Endothelial cell of umbilical vein (primary cell): ENCODE data around the gene CDC42SE1. TPM values are rescaled to one million over a fixed set of nuclear protein-coding genes. Genes with fewer than 3 reads are reported as not detected.

Experiments
- BruUV-seq: library from RNA; stranded (reverse); fragments of 400-500 nt; replicated peaks from 2 replicates; lab custom pipeline; 2021; lab: Mats Ljungman, UMichigan
- CTCF ChIA-PET: fragments of 300-600, 350-600 bp; sonication (Branson Sonifier 250); formaldehyde crosslinking; loops from one replicate; lab custom pipeline; 2021; ENCODE audit warnings: antibody characterized with exemption, inconsistent platforms; lab: Charles Lee
- POLR2A ChIA-PET: fragments of 300-600, 350-600 bp; sonication (Branson Sonifier 250); formaldehyde crosslinking; loops from one replicate; lab custom pipeline; 2021; ENCODE audit warnings: antibody characterized with exemption, inconsistent platforms; lab: Charles Lee
- DNase-seq: peaks from one replicate; pipeline ENCODE4 v3.0.0-alpha.2; 2011; ENCODE audit warnings: low read depth, low spot score
- FAIRE-seq: peaks from 2 replicates; lab custom pipeline; 2011; peaks lifted over from hg19 to GRCh38; lab: Jason Lieb, UNC
- H2AFZ ChIP-seq: 2 replicates; pipeline ENCODE4 v1.6.0; 2012; ENCODE audit warnings: low read depth, low read length, control low read depth, inconsistent platforms
- H3K27ac ChIP-seq: 2 replicates; pipeline ENCODE4 v1.5.1; 2011; ENCODE audit warnings: low read depth, mild to moderate bottlenecking, control low read depth, low read length, moderate library complexity; ENCODE audit not compliant: insufficient read depth
- H3K27me3 ChIP-seq, 2 experiments: 2 replicates each; pipeline versions ENCODE4 v1.6.0 to v1.6.1; 2011; ENCODE audit warnings: low read length in 2 of 2, mixed read lengths in 1 of 2; ENCODE audit not compliant: control insufficient read depth in 2 of 2, insufficient read depth in 2 of 2
- H3K36me3 ChIP-seq, 2 experiments: 2 replicates in 1 of 2; 3 replicates in 1 of 2; pipeline ENCODE4 v1.5.1; 2011; ENCODE audit warnings: low read length in 2 of 2, mild to moderate bottlenecking in 1 of 2, moderate library complexity in 1 of 2; ENCODE audit not compliant: control insufficient read depth in 2 of 2, insufficient read depth in 2 of 2; ENCODE audit errors: extremely low read depth in 1 of 2
- H3K4me1 ChIP-seq: 3 replicates; pipeline ENCODE4 v1.5.1; 2011; ENCODE audit warnings: mild to moderate bottlenecking, low read length; ENCODE audit not compliant: control insufficient read depth, insufficient read depth; ENCODE audit errors: extremely low read depth
- H3K4me2 ChIP-seq: 2 replicates; pipeline ENCODE4 v1.6.1; 2011; ENCODE audit warnings: low read length, control low read depth, mixed read lengths; ENCODE audit not compliant: insufficient read depth
- H3K4me3 ChIP-seq, 3 experiments: fragments of 200-600 bp in 1 of 3; sonication (generic), shearing (Covaris generic) in 1 of 3; replicated peaks in 1 of 3; 2 replicates each; pipeline ENCODE4 v1.5.1; 2011 to 2016; ENCODE audit warnings: control low read depth in 3 of 3, low read length in 3 of 3, mild to moderate bottlenecking in 2 of 3, inconsistent platforms in 1 of 3, low read depth in 1 of 3, moderate library complexity in 1 of 3; ENCODE audit not compliant: insufficient read depth in 1 of 3
- H3K79me2 ChIP-seq: 2 replicates; pipeline ENCODE4 v1.6.0; 2012; ENCODE audit warnings: low read length, inconsistent platforms; ENCODE audit not compliant: control insufficient read depth, insufficient read depth
- H3K9ac ChIP-seq: replicated peaks from 2 replicates; pipeline ENCODE3; 2011; ENCODE audit warnings: low read length, control low read depth; ENCODE audit not compliant: insufficient read depth; ENCODE audit errors: extremely low read depth
- H3K9me1 ChIP-seq: replicated peaks from 3 replicates; pipeline ENCODE4 v1.6.0; 2011; ENCODE audit warnings: mild to moderate bottlenecking, low read length; ENCODE audit not compliant: control insufficient read depth, insufficient read depth; ENCODE audit errors: extremely low read depth
- H3K9me3 ChIP-seq: replicated peaks from 2 replicates; pipeline ENCODE4 v1.5.1; 2012; ENCODE audit warnings: low read length, inconsistent platforms; ENCODE audit not compliant: control insufficient read depth, insufficient read depth
- H4K20me1 ChIP-seq: replicated peaks from 2 replicates; pipeline ENCODE3; 2011; ENCODE audit warnings: mild to moderate bottlenecking, low read length; ENCODE audit not compliant: control insufficient read depth, insufficient read depth; ENCODE audit errors: extremely low read depth
- EZH2 ChIP-seq: IDR thresholded peaks from 2 replicates; pipeline ENCODE4 v1.6.1; 2012; ENCODE audit warnings: borderline replicate concordance, low read depth, mild to moderate bottlenecking, moderate library complexity, low read length, inconsistent platforms; ENCODE audit not compliant: severe bottlenecking
- FOS ChIP-seq: IDR thresholded peaks from 2 replicates; pipeline ENCODE4 v1.6.1; 2011; ENCODE audit warnings: mild to moderate bottlenecking, low read length, moderate library complexity, borderline replicate concordance; ENCODE audit not compliant: insufficient read depth
- GATA2 ChIP-seq: IDR thresholded peaks from 2 replicates; pipeline ENCODE4 v1.7.0; 2011; ENCODE audit warnings: low read depth, mild to moderate bottlenecking, moderate library complexity, mixed read lengths, low read length; ENCODE audit not compliant: insufficient read length, insufficient read depth
- JUN ChIP-seq: IDR thresholded peaks from 2 replicates; pipeline ENCODE4 v1.6.1; 2011; ENCODE audit warnings: borderline replicate concordance, low read depth; ENCODE audit not compliant: insufficient read length, insufficient read depth
- MYC ChIP-seq: IDR thresholded peaks from one replicate; pipeline ENCODE4 v1.6.1; 2011; ENCODE audit warnings: mild to moderate bottlenecking, low read depth, low read length
- POLR2A ChIP-seq: IDR thresholded peaks from 2 replicates; pipeline ENCODE4 v1.6.1; 2012; ENCODE audit warnings: low read depth, mild to moderate bottlenecking, control low read depth, low read length
- POLR2AphosphoS5 ChIP-seq: IDR thresholded peaks from 2 replicates; pipeline ENCODE4 v1.6.1; 2012; ENCODE audit warnings: low read depth, mild to moderate bottlenecking, control low read depth, low read length, moderate library complexity; ENCODE audit not compliant: insufficient read depth
- dilution Hi-C: fragments of 300-500 bp; cut with MboI; formaldehyde crosslinking; loops from one replicate; pipeline ENCODE4 v1.15.0; 2019; ENCODE audit warnings: low sequenced_read_pairs; ENCODE audit not compliant: extremely low pct_ligation_motif_present
- intact Hi-C: fragments of 100-400 bp; cut with micrococcal nuclease; formaldehyde crosslinking; loops from one replicate; pipeline ENCODE4 v1.10.0; 2022
- polyA plus RNA-seq, 4 experiments: library from polyadenylated mRNA; depleted of rRNA in 3 of 4; stranded (reverse) in 3 of 4; unstranded in 1 of 4; fragments of >200 nt; gene quantifications; 2 replicates each; pipeline versions ENCODE4 v1.2.1 to v1.2.3, GENCODE V29; 2011 to 2012; ENCODE audit warnings: missing spikeins in 1 of 4
- small RNA-seq: library from RNA; depleted of rRNA; stranded (forward); fragments of <200 nt; gene quantifications from one replicate; pipeline ENCODE3, GENCODE V24; 2012; ENCODE audit warnings: low replicate concordance, low read depth; ENCODE audit not compliant: insufficient read depth, insufficient read length
- total RNA-seq: library from RNA; stranded (reverse); gene quantifications from 2 replicates; pipeline ENCODE4 v1.2.3, GENCODE V29; 2021
- TF ChIP-seq, protein P1 (sequence below): IDR thresholded peaks from 2 replicates; pipeline ENCODE4 v1.6.1; 2011; ENCODE audit not compliant: insufficient read depth, insufficient read length
- TF ChIP-seq, protein P2 (sequence below), 2 donors: IDR thresholded peaks; 1 replicate in 1 of 2; 2 replicates in 1 of 2; pipeline ENCODE4 v1.5.1; 2011; ENCODE audit warnings: low read length in 2 of 2, mild to moderate bottlenecking in 2 of 2, moderate library complexity in 2 of 2, control low read depth in 1 of 2, inconsistent platforms in 1 of 2, low read depth in 1 of 2; ENCODE audit not compliant: insufficient read depth in 1 of 2; ENCODE audit errors: extremely low read depth in 1 of 2

Gene CDC42SE1
- total and polyA plus RNA-seq, 2 donors (not counting 3 experiments of a cell fraction or from before 2014, with no cell fraction given): 59.6 to 85.9 TPM

DNA sequence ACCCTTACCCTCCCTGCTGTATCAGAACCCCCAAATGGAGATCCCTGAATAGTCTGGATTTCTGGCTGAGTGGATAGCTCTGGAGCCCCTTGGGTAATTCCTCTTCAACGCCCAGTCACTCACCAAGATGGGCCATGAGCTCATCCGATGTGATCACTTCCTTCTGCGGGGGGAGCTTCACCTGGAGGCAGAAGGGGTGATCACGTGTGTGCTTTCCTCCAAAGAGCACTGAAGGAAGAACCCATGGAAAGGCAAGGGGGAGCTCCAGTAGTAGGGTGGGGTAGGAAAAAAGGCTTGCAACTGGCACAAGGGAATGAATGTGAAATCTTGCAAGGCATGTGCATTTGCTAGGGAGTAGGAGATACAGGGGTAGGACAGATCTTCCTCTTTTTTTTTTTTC, 57.8 kb downstream of the CDC42SE1 start:
- BruUV-seq: no TSS peak
- dilution Hi-C loops: no loop called here
- no peak for FAIRE-seq

More for the DNA sequence above, 57.8 kb downstream of the CDC42SE1 start:
- intact Hi-C loops: no loop called here
- no peak overlapping the region for H3K4me2 ChIP-seq
- no peak for DNase-seq
- no peaks in the 10 kb centered on the region for H3K9me3 ChIP-seq
- H3K79me2 ChIP-seq: no peaks in the 10 kb centered on the region
- CTCF ChIA-PET: interaction anchor here (1.2 to 12.3 kb wide), 2 partner anchors 10 to 20 kb away, joined by 4 to 278 read pairs; partner anchors contain the start of genes ANXA9 and CERS2
- H3K4me1 ChIP-seq: peaks cover 22% of the 10 kb centered on the region
- no peaks in the 10 kb centered on the region for H3K27me3 ChIP-seq
- H3K9ac ChIP-seq: no peak overlapping the region
- no peak overlapping the region for H3K4me3 ChIP-seq
- TF ChIP-seq, protein P1, sequence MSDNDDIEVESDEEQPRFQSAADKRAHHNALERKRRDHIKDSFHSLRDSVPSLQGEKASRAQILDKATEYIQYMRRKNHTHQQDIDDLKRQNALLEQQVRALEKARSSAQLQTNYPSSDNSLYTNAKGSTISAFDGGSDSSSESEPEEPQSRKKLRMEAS: no peak
- TF ChIP-seq FOS (no peak), GATA2 (no peak), JUN (no peak), POLR2AphosphoS5 (no peak), MYC (no peak), EZH2 (no peak), POLR2A (no peak)
- TF ChIP-seq, protein P2, sequence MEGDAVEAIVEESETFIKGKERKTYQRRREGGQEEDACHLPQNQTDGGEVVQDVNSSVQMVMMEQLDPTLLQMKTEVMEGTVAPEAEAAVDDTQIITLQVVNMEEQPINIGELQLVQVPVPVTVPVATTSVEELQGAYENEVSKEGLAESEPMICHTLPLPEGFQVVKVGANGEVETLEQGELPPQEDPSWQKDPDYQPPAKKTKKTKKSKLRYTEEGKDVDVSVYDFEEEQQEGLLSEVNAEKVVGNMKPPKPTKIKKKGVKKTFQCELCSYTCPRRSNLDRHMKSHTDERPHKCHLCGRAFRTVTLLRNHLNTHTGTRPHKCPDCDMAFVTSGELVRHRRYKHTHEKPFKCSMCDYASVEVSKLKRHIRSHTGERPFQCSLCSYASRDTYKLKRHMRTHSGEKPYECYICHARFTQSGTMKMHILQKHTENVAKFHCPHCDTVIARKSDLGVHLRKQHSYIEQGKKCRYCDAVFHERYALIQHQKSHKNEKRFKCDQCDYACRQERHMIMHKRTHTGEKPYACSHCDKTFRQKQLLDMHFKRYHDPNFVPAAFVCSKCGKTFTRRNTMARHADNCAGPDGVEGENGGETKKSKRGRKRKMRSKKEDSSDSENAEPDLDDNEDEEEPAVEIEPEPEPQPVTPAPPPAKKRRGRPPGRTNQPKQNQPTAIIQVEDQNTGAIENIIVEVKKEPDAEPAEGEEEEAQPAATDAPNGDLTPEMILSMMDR (IDR thresholded peaks at IDR 0.05; ENCODE audit: extremely low read depth in 1 of 2, insufficient read depth in 1 of 2, low read depth in 1 of 2, low read length in 2 of 2): no peak
- POLR2A ChIA-PET: interaction anchor here (0.5 kb wide), 1 partner anchor 725 kb away, joined by 5 read pairs; no protein-coding TSS in a partner anchor
- H3K36me3 ChIP-seq: peaks cover 0 to 11% of the 10 kb centered on the region in 2 experiments
- H4K20me1 ChIP-seq: no peaks in the 10 kb centered on the region
- no peaks in the 10 kb centered on the region for H3K9me1 ChIP-seq
- H3K27ac ChIP-seq: no peak overlapping the region
- H2AFZ ChIP-seq: no peak overlapping the region

Small RNA genes lying within 50 kb of the gene (small RNA-seq; reads per million reads assigned to genes)
- not detected for gene RNU6-884P

Other genes with a start within 250 kb of the CDC42SE1 start
- gene ARNT, start 183.0 kb downstream of the CDC42SE1 start, total RNA-seq: 30.2 and 40.3 TPM in 2 replicates
- 24.3 and 24.8 TPM in 2 replicates for gene ARNT, start 183.0 kb downstream of the CDC42SE1 start, polyA plus RNA-seq
- gene CTXND2, start 172.5 kb downstream of the CDC42SE1 start, total RNA-seq: not detected in 2 replicates
- not detected in 2 replicates for gene CTXND2, start 172.5 kb downstream of the CDC42SE1 start, polyA plus RNA-seq
- gene SETDB1, start 133.3 kb downstream of the CDC42SE1 start, total RNA-seq: 42.0 and 49.2 TPM in 2 replicates
- gene SETDB1, start 133.3 kb downstream of the CDC42SE1 start, polyA plus RNA-seq: 25.1 and 25.3 TPM in 2 replicates
- 155 and 171 TPM in 2 replicates for gene CERS2, start 84.8 kb downstream of the CDC42SE1 start, total RNA-seq
- 143 and 158 TPM in 2 replicates for gene CERS2, start 84.8 kb downstream of the CDC42SE1 start, polyA plus RNA-seq
- gene ANXA9, start 77.3 kb downstream of the CDC42SE1 start, total RNA-seq: not detected in 2 replicates
- not detected in 2 replicates for gene ANXA9, start 77.3 kb downstream of the CDC42SE1 start, polyA plus RNA-seq
- gene MINDY1, start 52.7 kb downstream of the CDC42SE1 start, total RNA-seq: 11.7 and 12.0 TPM in 2 replicates
- 15.4 and 16.1 TPM in 2 replicates for gene MINDY1, start 52.7 kb downstream of the CDC42SE1 start, polyA plus RNA-seq
- 8.0 and 8.6 TPM in 2 replicates for gene PRUNE1, start 51.2 kb downstream of the CDC42SE1 start, total RNA-seq
- gene PRUNE1, start 51.2 kb downstream of the CDC42SE1 start, polyA plus RNA-seq: 17.5 and 19.3 TPM in 2 replicates
- 0.42 and 0.67 TPM in 2 replicates for gene BNIPL, start 23.0 kb downstream of the CDC42SE1 start, total RNA-seq
- 0.26 and 0.41 TPM in 2 replicates for gene BNIPL, start 23.0 kb downstream of the CDC42SE1 start, polyA plus RNA-seq
- gene C1orf56, start 11.9 kb downstream of the CDC42SE1 start, total RNA-seq: 3.2 and 3.5 TPM in 2 replicates
- 3.0 and 3.6 TPM in 2 replicates for gene C1orf56, start 11.9 kb downstream of the CDC42SE1 start, polyA plus RNA-seq
- gene MLLT11, start 775 bp upstream of the CDC42SE1 start, total RNA-seq: 26.5 and 38.1 TPM in 2 replicates
- gene MLLT11, start 775 bp upstream of the CDC42SE1 start, polyA plus RNA-seq: 24.4 and 25.2 TPM in 2 replicates
- gene GABPB2, start 11.1 kb upstream of the CDC42SE1 start, total RNA-seq: 4.3 and 5.0 TPM in 2 replicates
- gene GABPB2, start 11.1 kb upstream of the CDC42SE1 start, polyA plus RNA-seq: 2.6 and 3.6 TPM in 2 replicates
- 46.2 and 53.0 TPM in 2 replicates for gene SEMA6C, start 87.0 kb upstream of the CDC42SE1 start, total RNA-seq
- 66.0 and 71.9 TPM in 2 replicates for gene SEMA6C, start 87.0 kb upstream of the CDC42SE1 start, polyA plus RNA-seq
- not detected in 2 replicates for gene TNFAIP8L2, start 97.0 kb upstream of the CDC42SE1 start, total RNA-seq
- 0.06 TPM in 1 of 2 replicates, not detected in the other for gene TNFAIP8L2, start 97.0 kb upstream of the CDC42SE1 start, polyA plus RNA-seq
- gene LYSMD1, start 106.3 kb upstream of the CDC42SE1 start, total RNA-seq: 6.4 and 8.2 TPM in 2 replicates
- 1.7 and 2.1 TPM in 2 replicates for gene LYSMD1, start 106.3 kb upstream of the CDC42SE1 start, polyA plus RNA-seq
- gene SCNM1, start 106.5 kb upstream of the CDC42SE1 start, total RNA-seq: 43.1 and 49.0 TPM in 2 replicates
- 14.1 and 17.3 TPM in 2 replicates for gene SCNM1, start 106.5 kb upstream of the CDC42SE1 start, polyA plus RNA-seq
- gene TMOD4, start 116.4 kb upstream of the CDC42SE1 start, total RNA-seq: 1.4 TPM in 2 replicates
- 0.22 TPM in 1 of 2 replicates, not detected in the other for gene TMOD4, start 116.4 kb upstream of the CDC42SE1 start, polyA plus RNA-seq
- 83.1 and 85.2 TPM in 2 replicates for gene VPS72, start 130.6 kb upstream of the CDC42SE1 start, total RNA-seq
- gene VPS72, start 130.6 kb upstream of the CDC42SE1 start, polyA plus RNA-seq: 73.1 and 76.2 TPM in 2 replicates
- 72.1 and 77.0 TPM in 2 replicates for gene PIP5K1A, start 138.9 kb upstream of the CDC42SE1 start, total RNA-seq
- gene PIP5K1A, start 138.9 kb upstream of the CDC42SE1 start, polyA plus RNA-seq: 79.3 and 89.2 TPM in 2 replicates
- gene PSMD4, start 195.1 kb upstream of the CDC42SE1 start, total RNA-seq: 181 and 184 TPM in 2 replicates
- 251 and 266 TPM in 2 replicates for gene PSMD4, start 195.1 kb upstream of the CDC42SE1 start, polyA plus RNA-seq
- gene ZNF687, start 222.7 kb upstream of the CDC42SE1 start, total RNA-seq: 15.5 and 17.9 TPM in 2 replicates
- 20.1 and 30.9 TPM in 2 replicates for gene ZNF687, start 222.7 kb upstream of the CDC42SE1 start, polyA plus RNA-seq